Thyroid gland (tissue), 4 donors: Measurements from ENCODE around the gene PTPRH. TPM values are rescaled to one million over a fixed set of nuclear protein-coding genes. Genes with fewer than 3 reads are reported as not detected.

Experiments
- DNase-seq, 2 donors: peaks; one replicate each; pipeline ENCODE4 v3.0.0-alpha.2; 2019
- H3K27ac ChIP-seq, 3 donors: fragments of 200-600 bp; sonication (generic); 1 replicate in 2 of 3; 2 replicates in 1 of 3; pipeline ENCODE4 v1.5.1; 2016 to 2019; ENCODE audit warnings: mild to moderate bottlenecking in 1 of 3, moderate library complexity in 1 of 3
- H3K27me3 ChIP-seq: fragments of 200-600 bp; sonication (generic); one replicate; pipeline ENCODE4 v1.5.1; 2019
- H3K36me3 ChIP-seq, 2 donors: fragments of 200-600 bp; sonication (generic); one replicate each; pipeline ENCODE4 v1.5.1; 2016 to 2019
- H3K4me1 ChIP-seq, 2 donors: fragments of 200-600 bp; sonication (generic); one replicate each; pipeline ENCODE4 v1.5.1; 2017 to 2019
- H3K4me3 ChIP-seq, 3 donors: fragments of 200-600 bp; sonication (generic); replicated peaks in 1 of 3; 1 replicate in 2 of 3; 2 replicates in 1 of 3; pipeline ENCODE4 v1.5.1; 2016; ENCODE audit warnings: mild to moderate bottlenecking in 1 of 3
- H3K9me3 ChIP-seq: fragments of 200-600 bp; sonication (generic); one replicate; pipeline ENCODE4 v1.5.1; 2017
- CTCF ChIP-seq, 6 experiments: fragments of 200-600 bp in 3 of 6; fragments of 450-650 bp in 3 of 6; sonication (generic) in 3 of 6; IDR thresholded peaks; one replicate each; pipeline ENCODE4 v1.5.1; 2016 to 2019; ENCODE audit warnings: antibody characterized with exemption in 6 of 6, mild to moderate bottlenecking in 2 of 6, inconsistent platforms in 1 of 6, moderate library complexity in 1 of 6
- POLR2A ChIP-seq, 2 donors: fragments of 450-650 bp; IDR thresholded peaks; one replicate each; pipeline ENCODE4 v1.6.1; 2017; ENCODE audit warnings: antibody characterized with exemption in 2 of 2, mild to moderate bottlenecking in 2 of 2, moderate library complexity in 1 of 2
- WGBS, 2 donors: methylation state at CpG; one replicate each; pipeline ENCODE4 v1.1.5; 2017; 5-methylcytosine and 5-hydroxymethylcytosine counted together
- intact Hi-C: fragments of 100-400 bp; cut with DNase I; formaldehyde crosslinking; loops from one replicate; pipeline ENCODE4 v1.15.1; 2023
- total RNA-seq, 4 donors: library from RNA; depleted of rRNA; stranded (reverse); fragments of >200 nt; gene quantifications; one replicate each; pipeline ENCODE4 v1.2.3, GENCODE V29; 2016

The PTPRH gene
- total RNA-seq, 4 donors from 2014 or later = 0.11 to 2.6 (median 0.54) TPM; not detected in 1

GRCh38 chr19:55245236-55245904, 36.1 kb upstream of the PTPRH start:
- intact Hi-C loops = no loop called here
- no peak for TF ChIP-seq POLR2A (IDR thresholded peaks at IDR 0.05)
- no peak for TF ChIP-seq CTCF (IDR thresholded peaks at IDR 0.05)
- Histone ChIP-seq H3K9me3 (no peaks in the 10 kb centered on the region), H3K27ac (no peak overlapping the region), H3K27me3 (no peaks in the 10 kb centered on the region), H3K36me3 (peaks cover 57% of the 10 kb centered on the region in 2 donors), H3K4me1 (peaks cover 2 to 25% of the 10 kb centered on the region in 2 donors), H3K4me3 (no peak overlapping the region)
- 92 to 99% methylated on average over 6 to 14 of the region's 23 CpGs for whole genome bisulfite sequencing, 2 donors
- DNase-seq = no peak

- DNase-seq = no peak
- H3K27me3 ChIP-seq = no peaks in the 10 kb centered on the region
- no peak overlapping the region for H3K27ac ChIP-seq
- H3K36me3 ChIP-seq = peaks cover 68 to 69% of the 10 kb centered on the region in 2 donors
- intact Hi-C loops = no loop called here
- H3K4me1 ChIP-seq = peaks cover 0 to 16% of the 10 kb centered on the region in 2 donors
- H3K9me3 ChIP-seq = no peaks in the 10 kb centered on the region
- no peak overlapping the region for H3K4me3 ChIP-seq
- TF ChIP-seq POLR2A (IDR thresholded peaks at IDR 0.05) (no peak), CTCF (IDR thresholded peaks at IDR 0.05) (no peak)
- WGBS, 2 donors = 92 to 93% methylated on average over 12 of the region's 12 CpGs
Observed at GRCh38 chr19:55244004-55244680, 34.8 kb upstream of the PTPRH start.

DNA sequence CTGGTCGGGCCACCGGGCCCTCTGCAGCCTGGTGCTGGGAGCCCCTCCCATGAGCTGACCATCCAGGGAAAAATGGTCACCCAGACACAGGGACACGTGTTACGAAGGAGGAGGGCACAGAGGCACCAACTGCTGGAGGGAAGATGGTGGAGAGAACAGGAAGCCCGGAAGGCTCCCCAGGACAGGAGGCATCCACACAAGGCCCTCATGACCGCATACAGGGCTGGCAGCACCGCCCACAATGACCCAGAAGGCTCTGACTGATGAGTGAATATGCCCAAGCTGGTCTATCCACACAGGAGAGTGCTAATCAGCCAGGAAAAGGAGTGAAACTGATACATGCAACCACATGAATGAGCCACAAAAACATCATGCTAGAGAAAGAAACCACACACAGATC, 33.2 kb upstream of the PTPRH start:
- Histone ChIP-seq H3K9me3 (no peaks in the 10 kb centered on the region), H3K27me3 (no peaks in the 10 kb centered on the region), H3K36me3 (peaks cover 84 to 85% of the 10 kb centered on the region in 2 donors), H3K27ac (no peak overlapping the region), H3K4me1 (no peaks in the 10 kb centered on the region), H3K4me3 (no peak overlapping the region)
- intact Hi-C loops = no loop called here
- WGBS, 2 donors = 86 to 93% methylated on average over 6 to 7 of the region's 7 CpGs
- DNase-seq = no peak
- TF ChIP-seq POLR2A (IDR thresholded peaks at IDR 0.05) (no peak), CTCF (IDR thresholded peaks at IDR 0.05) (no peak)

DNA sequence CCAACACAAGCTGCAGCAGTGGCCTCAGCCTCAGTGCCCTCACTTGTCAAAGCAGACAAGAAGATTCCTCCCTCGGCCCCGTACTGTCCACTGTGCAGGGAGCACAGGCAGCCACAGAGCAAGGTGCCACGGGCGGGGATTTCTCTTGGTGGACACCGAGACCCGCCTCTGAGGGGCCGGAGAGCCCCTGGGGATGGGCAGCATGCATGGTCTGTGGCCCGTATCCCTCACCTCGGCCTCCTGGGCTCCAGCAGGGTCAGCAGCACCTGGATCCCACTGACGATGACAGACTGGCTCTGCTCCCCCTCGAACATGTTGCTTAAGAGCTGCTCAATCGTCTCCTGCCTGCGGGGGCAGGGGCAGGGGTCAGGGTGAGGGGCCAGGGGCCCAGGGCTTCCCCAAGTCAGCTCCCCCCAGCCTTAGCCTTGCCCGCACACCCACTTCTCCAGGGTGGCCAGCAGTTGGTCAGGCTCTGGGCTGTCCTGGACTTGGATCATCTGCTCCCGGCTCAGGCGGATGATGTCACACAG, 32.7 kb upstream of the PTPRH start:
- no peak for TF ChIP-seq POLR2A (IDR thresholded peaks at IDR 0.05)
- no peak for TF ChIP-seq CTCF (IDR thresholded peaks at IDR 0.05)
- H3K9me3 ChIP-seq = no peaks in the 10 kb centered on the region
- H3K27me3 ChIP-seq = no peaks in the 10 kb centered on the region
- DNase-seq = no peak
- H3K36me3 ChIP-seq = peaks cover 89 to 91% of the 10 kb centered on the region in 2 donors
- H3K27ac ChIP-seq = no peak overlapping the region
- no peak overlapping the region for H3K4me3 ChIP-seq
- H3K4me1 ChIP-seq = no peaks in the 10 kb centered on the region
- intact Hi-C loops = no loop called here
- 93 to 97% methylated on average over 5 to 16 of the region's 16 CpGs for WGBS, 2 donors
